ENCODE data around the gene LCNL1. TPM values are rescaled to one million over a fixed set of nuclear protein-coding genes. Genes with fewer than 3 reads are reported as not detected.
A peak's percentile ranks its signal among the peaks of the same experiment; 100 is the strongest.

The LCNL1 gene
- total and polyA plus RNA-seq, 12 donors: 0.06 to 10.5 (median 0.78) TPM; not detected in 2

- no peaks in the 10 kb centered on the region for H3K36me3 ChIP-seq (replicated peaks in 1 of 2)
- H3K27ac ChIP-seq: peak overlapping the region in 1 of 5 donors; percentile 10
- H3K9me3 ChIP-seq (replicated peaks in 1 of 3): no peaks in the 10 kb centered on the region
- intact Hi-C loops (cut with DNase I): loop anchor here in 1 of 2 donors (5.0 kb wide), 1 partner anchor 66 kb away; no protein-coding TSS in a partner anchor
- WGBS, 4 donors: 71 to 79% (median 75%) methylated on average over 6 to 7 of the region's 7 CpGs
- no peak overlapping the region for H3K4me3 ChIP-seq
- H3K4me1 ChIP-seq (replicated peaks in 1 of 2): peaks cover 0 to 10% of the 10 kb centered on the region in 2 donors
- no peaks in the 10 kb centered on the region for H3K27me3 ChIP-seq
- TF ChIP-seq CTCF (IDR thresholded peaks at IDR 0.05): no peak
- no peak for TF ChIP-seq POLR2A (IDR thresholded peaks at IDR 0.05)
- DNase-seq: no peak
Observed at GRCh38 chr9:137023157-137023556, 40.4 kb downstream of the LCNL1 start.

GRCh38 chr9:137023583-137023991 is 40.8 kb downstream of the LCNL1 start:
- intact Hi-C loops (cut with DNase I): loop anchor here in 1 of 2 donors (5.0 kb wide), 1 partner anchor 66 kb away; no protein-coding TSS in a partner anchor
- no peaks in the 10 kb centered on the region for H3K9me3 ChIP-seq (replicated peaks in 1 of 3)
- TF ChIP-seq CTCF (IDR thresholded peaks at IDR 0.05) (no peak), POLR2A (IDR thresholded peaks at IDR 0.05) (no peak)
- no peaks in the 10 kb centered on the region for H3K27me3 ChIP-seq
- DNase-seq: no peak
- WGBS, 4 donors: 83 to 93% (median 91%) methylated on average over 3 to 15 of the region's 15 CpGs
- peaks cover 3 to 13% of the 10 kb centered on the region in 2 donors for H3K4me1 ChIP-seq (replicated peaks in 1 of 2)
- H3K27ac ChIP-seq: no peak overlapping the region
- no peak overlapping the region for H3K4me3 ChIP-seq
- H3K36me3 ChIP-seq (replicated peaks in 1 of 2): no peaks in the 10 kb centered on the region

GRCh38 chr9:137025517-137025966 is 42.7 kb downstream of the LCNL1 start:
- Histone ChIP-seq H3K36me3 (replicated peaks in 1 of 2) (no peaks in the 10 kb centered on the region), H3K27me3 (no peaks in the 10 kb centered on the region), H3K4me1 (replicated peaks in 1 of 2) (peaks cover 9 to 22% of the 10 kb centered on the region in 2 donors), H3K9me3 (replicated peaks in 1 of 3) (no peaks in the 10 kb centered on the region), H3K4me3 (no peak overlapping the region), H3K27ac (no peak overlapping the region)
- WGBS, 4 donors: 60 to 77% (median 69%) methylated on average over 8 to 21 of the region's 21 CpGs; no CpG with 5 or more reads in 1 of the 4 donors
- peak in 2 of 7 donors; percentile 38 to 91 for DNase-seq
- no peak for TF ChIP-seq CTCF (IDR thresholded peaks at IDR 0.05)
- no peak for TF ChIP-seq POLR2A (IDR thresholded peaks at IDR 0.05)
- intact Hi-C loops (cut with DNase I): loop anchor here in 1 of 2 donors (5.0 kb wide), 1 partner anchor 73 kb away; the partner anchor contains the start of gene LCN12

GRCh38 chr9:137026384-137026783 is 43.6 kb downstream of the LCNL1 start:
- no peaks in the 10 kb centered on the region for H3K36me3 ChIP-seq (replicated peaks in 1 of 2)
- H3K4me1 ChIP-seq (replicated peaks in 1 of 2): peaks cover 9 to 24% of the 10 kb centered on the region in 2 donors
- peak overlapping the region in 1 of 5 donors; percentile 54 for H3K27ac ChIP-seq
- WGBS, 4 donors: 82 to 93% (median 92%) methylated on average over 1 to 2 of the region's 2 CpGs
- H3K9me3 ChIP-seq (replicated peaks in 1 of 3): no peaks in the 10 kb centered on the region
- no peaks in the 10 kb centered on the region for H3K27me3 ChIP-seq
- intact Hi-C loops (cut with DNase I): loop anchor here in 1 of 2 donors (5.0 kb wide), 1 partner anchor 74 kb away; the partner anchor contains the start of gene LCN12
- TF ChIP-seq POLR2A (IDR thresholded peaks at IDR 0.05) (no peak), CTCF (IDR thresholded peaks at IDR 0.05) (no peak)
- no peak for DNase-seq
- H3K4me3 ChIP-seq: no peak overlapping the region
